Measurements from ENCODE around the gene SH3BP2.

DNA sequence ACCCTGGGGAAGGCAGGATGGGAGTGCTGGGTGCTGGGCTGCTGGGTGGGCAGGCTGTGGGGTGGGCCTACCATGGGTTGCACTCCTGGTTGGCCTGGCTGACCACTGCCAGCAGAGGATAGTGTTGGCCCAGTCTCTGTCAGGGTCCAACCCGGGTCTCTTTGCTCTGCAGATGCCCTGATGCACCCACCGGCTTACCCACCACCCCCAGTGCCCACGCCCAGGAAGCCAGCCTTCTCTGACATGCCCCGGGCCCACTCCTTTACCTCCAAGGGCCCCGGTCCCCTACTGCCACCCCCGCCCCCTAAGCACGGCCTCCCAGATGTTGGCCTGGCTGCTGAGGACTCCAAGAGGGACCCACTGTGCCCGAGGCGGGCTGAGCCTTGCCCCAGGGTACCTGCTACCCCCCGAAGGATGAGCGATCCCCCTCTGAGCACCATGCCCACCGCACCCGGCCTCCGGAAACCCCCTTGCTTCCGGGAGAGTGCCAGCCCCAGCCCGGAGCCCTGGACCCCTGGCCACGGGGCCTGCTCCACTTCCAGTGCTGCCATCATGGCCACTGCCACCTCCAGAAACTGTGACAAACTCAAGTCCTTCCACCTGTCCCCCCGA lies 36.5 kb downstream of the SH3BP2 start:
- TF ChIP-seq BACH2 (CRISPR knock-in tag; IDR thresholded peaks at IDR 0.05; ENCODE audit: borderline replicate concordance) (no peak), TCF4 (CRISPR knock-in tag; IDR thresholded peaks at IDR 0.05; ENCODE audit: borderline replicate concordance) (no peak), CREB5 (CRISPR knock-in tag; IDR thresholded peaks at IDR 0.05; ENCODE audit: low read depth) (no peak), RARB (CRISPR knock-in tag; IDR thresholded peaks at IDR 0.05) (no peak), ARNTL (CRISPR knock-in tag; IDR thresholded peaks at IDR 0.05; ENCODE audit: borderline replicate concordance, low read depth) (no peak), PPARA (CRISPR knock-in tag; IDR thresholded peaks at IDR 0.05; ENCODE audit: borderline replicate concordance) (no peak), ZFP30 (CRISPR knock-in tag; IDR thresholded peaks at IDR 0.05) (no peak), POU6F1 (CRISPR knock-in tag; IDR thresholded peaks at IDR 0.05; ENCODE audit: borderline replicate concordance, low read depth) (no peak), ZFP3 (CRISPR knock-in tag; IDR thresholded peaks at IDR 0.05) (no peak), ZC3H10 (CRISPR knock-in tag; IDR thresholded peaks at IDR 0.05) (no peak)
- TF ChIP-seq, protein P1, sequence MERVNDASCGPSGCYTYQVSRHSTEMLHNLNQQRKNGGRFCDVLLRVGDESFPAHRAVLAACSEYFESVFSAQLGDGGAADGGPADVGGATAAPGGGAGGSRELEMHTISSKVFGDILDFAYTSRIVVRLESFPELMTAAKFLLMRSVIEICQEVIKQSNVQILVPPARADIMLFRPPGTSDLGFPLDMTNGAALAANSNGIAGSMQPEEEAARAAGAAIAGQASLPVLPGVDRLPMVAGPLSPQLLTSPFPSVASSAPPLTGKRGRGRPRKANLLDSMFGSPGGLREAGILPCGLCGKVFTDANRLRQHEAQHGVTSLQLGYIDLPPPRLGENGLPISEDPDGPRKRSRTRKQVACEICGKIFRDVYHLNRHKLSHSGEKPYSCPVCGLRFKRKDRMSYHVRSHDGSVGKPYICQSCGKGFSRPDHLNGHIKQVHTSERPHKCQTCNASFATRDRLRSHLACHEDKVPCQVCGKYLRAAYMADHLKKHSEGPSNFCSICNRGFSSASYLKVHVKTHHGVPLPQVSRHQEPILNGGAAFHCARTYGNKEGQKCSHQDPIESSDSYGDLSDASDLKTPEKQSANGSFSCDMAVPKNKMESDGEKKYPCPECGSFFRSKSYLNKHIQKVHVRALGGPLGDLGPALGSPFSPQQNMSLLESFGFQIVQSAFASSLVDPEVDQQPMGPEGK (CRISPR knock-in tag; IDR thresholded peaks at IDR 0.05; ENCODE audit: borderline replicate concordance), result no peak

Measured in SK-N-SH treated with all-trans-retinoic acid at 6 μM for 48 hours (cell line).